Right lobe of liver (tissue), 6 donors: Measurements from ENCODE around the gene C6orf62. TPM values are rescaled to one million over a fixed set of nuclear protein-coding genes. Genes with fewer than 3 reads are reported as not detected.
"Not testable (repeated sequence)": the region's sequence is repeated elsewhere in the genome, so short reads cannot be mapped to it uniquely, and the experiment has no call there.

Source experiments
- ATAC-seq, 4 donors: fragments of 200-7000 bp; cut with Tn5 transposase; one replicate each; pipeline ENCODE4 v1.9.1; 2020; ENCODE audit warnings: mild to moderate bottlenecking in 4 of 4, moderate library complexity in 4 of 4
- DNase-seq, 3 donors: peaks; one replicate each; pipeline ENCODE4 v3.0.0-alpha.2; 2020
- H3K27ac ChIP-seq, 3 donors: fragments of 200-600 bp; one replicate each; pipeline ENCODE4 v1.8.0; 2022
- H3K27me3 ChIP-seq, 2 donors: fragments of 200-600 bp; one replicate each; pipeline ENCODE4 v1.8.0; 2022
- H3K36me3 ChIP-seq, 4 donors: fragments of 200-600 bp; sonication (generic) in 1 of 4; one replicate each; pipeline versions ENCODE4 v1.5.1 to v1.8.0; 2017 to 2022; ENCODE audit warnings: control low read depth in 1 of 4
- H3K4me1 ChIP-seq, 4 donors: fragments of 200-600 bp; sonication (generic) in 1 of 4; one replicate each; pipeline versions ENCODE4 v1.5.1 to v1.8.0; 2017 to 2022; ENCODE audit warnings: control low read depth in 1 of 4
- H3K4me3 ChIP-seq, 3 donors: fragments of 200-600 bp; one replicate each; pipeline ENCODE4 v1.8.0; 2022
- H3K9me3 ChIP-seq, 4 donors: fragments of 200-600 bp; sonication (generic) in 1 of 4; one replicate each; pipeline versions ENCODE4 v1.5.1 to v1.8.0; 2017 to 2022; ENCODE audit warnings: control low read depth in 1 of 4
- POLR2A ChIP-seq: fragments of 450-650 bp; IDR thresholded peaks from one replicate; pipeline ENCODE4 v1.6.1; 2017; ENCODE audit warnings: antibody characterized with exemption, mild to moderate bottlenecking
- WGBS: methylation state at CpG from one replicate; pipeline ENCODE4 v1.1.6; 2018; ENCODE audit warnings: low coverage, low lambda C conversion rate; ENCODE audit not compliant: insufficient coverage; ENCODE audit errors: missing lambda C conversion rate; 5-methylcytosine and 5-hydroxymethylcytosine counted together
- intact Hi-C, 2 donors: fragments of 100-400 bp; cut with DNase I; formaldehyde crosslinking; loops; one replicate each; pipeline versions ENCODE4 v1.11.2 to v1.14.1; 2022
- total RNA-seq, 6 experiments: library from RNA; depleted of rRNA in 2 of 6; stranded (reverse); fragments of >200 nt in 2 of 6; fragmentation: NEBNext Ultra II Directional in 3 of 6; extraction: Animal tissue kit (Norgen Biotek cat#: 25700) in 3 of 6; gene quantifications; one replicate each; pipeline versions ENCODE4 v1.1.0 to v1.2.4, GENCODE V29; 2016 to 2023
- TF ChIP-seq, protein P1 (sequence below), 4 donors: fragments of 200-600 bp in 3 of 4; fragments of 450-650 bp in 1 of 4; IDR thresholded peaks; one replicate each; pipeline versions ENCODE4 v1.5.1 to v1.8.0; 2016 to 2022; ENCODE audit warnings: antibody characterized with exemption in 4 of 4, mild to moderate bottlenecking in 2 of 4
- donor health status: DM: no; HTN: yes; CAD: no.
- donor health status: DM: no; HTN: no; CAD: no.
- donor health status: DM: no; HTN: no; CAD: no.
- donor health status: DM: no; HTN: yes; CAD: no.
- donor health status: DM: no; HTN: yes; CAD: no.

Gene C6orf62
- total RNA-seq, 6 experiments from 2014 or later, result 31.1 to 58.3 (median 48.7) TPM

DNA sequence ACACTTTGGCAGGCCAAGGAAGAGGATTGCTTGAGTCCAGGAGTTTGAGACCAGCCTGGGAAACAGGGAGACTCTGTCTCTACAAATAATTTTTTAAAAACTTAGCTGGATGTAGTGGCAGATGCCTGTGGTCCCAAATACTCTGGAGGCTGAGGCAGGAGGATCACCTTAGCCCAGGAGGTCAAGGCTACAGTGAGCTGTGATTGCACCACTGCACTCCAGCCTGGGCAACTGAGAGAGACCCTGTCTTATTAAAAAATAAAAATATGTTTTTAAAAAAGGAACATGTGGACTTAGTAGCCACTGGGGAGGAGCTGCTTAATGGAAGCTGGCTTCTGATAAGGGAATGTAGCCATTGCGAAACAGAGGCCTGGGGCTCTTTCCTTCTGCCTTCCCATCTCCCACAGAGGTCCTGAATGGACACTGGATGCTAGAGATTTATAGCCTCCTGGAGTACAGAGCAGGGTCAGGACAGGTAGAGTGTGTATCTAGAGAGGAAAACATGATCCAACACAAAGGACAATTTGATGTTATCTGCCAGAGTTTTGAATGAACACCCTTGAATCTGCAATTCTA is 34.1 kb upstream of the C6orf62 start:
- Histone ChIP-seq H3K4me3 (no peak overlapping the region), H3K36me3 (no peaks in the 10 kb centered on the region), H3K27ac (no peak overlapping the region), H3K4me1 (no peaks in the 10 kb centered on the region), H3K27me3 (no peaks in the 10 kb centered on the region), H3K9me3 (no peaks in the 10 kb centered on the region)
- ATAC-seq, result no peak
- intact Hi-C loops, result no loop called here
- DNase-seq, result no peak
- 55% methylated on average over 1 of the region's 1 CpG for WGBS
- TF ChIP-seq, protein P1, sequence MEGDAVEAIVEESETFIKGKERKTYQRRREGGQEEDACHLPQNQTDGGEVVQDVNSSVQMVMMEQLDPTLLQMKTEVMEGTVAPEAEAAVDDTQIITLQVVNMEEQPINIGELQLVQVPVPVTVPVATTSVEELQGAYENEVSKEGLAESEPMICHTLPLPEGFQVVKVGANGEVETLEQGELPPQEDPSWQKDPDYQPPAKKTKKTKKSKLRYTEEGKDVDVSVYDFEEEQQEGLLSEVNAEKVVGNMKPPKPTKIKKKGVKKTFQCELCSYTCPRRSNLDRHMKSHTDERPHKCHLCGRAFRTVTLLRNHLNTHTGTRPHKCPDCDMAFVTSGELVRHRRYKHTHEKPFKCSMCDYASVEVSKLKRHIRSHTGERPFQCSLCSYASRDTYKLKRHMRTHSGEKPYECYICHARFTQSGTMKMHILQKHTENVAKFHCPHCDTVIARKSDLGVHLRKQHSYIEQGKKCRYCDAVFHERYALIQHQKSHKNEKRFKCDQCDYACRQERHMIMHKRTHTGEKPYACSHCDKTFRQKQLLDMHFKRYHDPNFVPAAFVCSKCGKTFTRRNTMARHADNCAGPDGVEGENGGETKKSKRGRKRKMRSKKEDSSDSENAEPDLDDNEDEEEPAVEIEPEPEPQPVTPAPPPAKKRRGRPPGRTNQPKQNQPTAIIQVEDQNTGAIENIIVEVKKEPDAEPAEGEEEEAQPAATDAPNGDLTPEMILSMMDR (IDR thresholded peaks at IDR 0.05), result no peak
- TF ChIP-seq POLR2A, result no peak

DNA sequence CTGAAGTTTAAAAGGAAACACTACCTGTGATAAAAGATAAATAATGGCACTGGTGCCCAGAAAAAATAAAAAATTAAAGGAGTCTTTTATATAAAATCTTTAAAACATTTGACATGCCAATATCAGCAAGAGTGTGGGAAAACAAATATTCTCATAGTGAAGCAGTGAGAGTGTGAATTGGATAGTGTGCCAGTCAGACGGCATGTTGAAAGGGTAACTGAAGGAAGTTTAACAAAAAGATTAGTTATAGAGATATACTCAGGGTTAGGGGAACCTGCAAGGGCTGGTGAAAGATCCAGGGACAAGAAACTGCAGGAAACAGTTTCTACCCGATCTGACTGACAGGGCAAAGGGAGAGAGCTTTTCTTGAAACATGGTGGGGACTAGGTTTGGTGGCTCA is 33.5 kb upstream of the C6orf62 start:
- DNase-seq (no peak), ATAC-seq (no peak)
- intact Hi-C loops, result no loop called here
- Histone ChIP-seq H3K27me3 (no peaks in the 10 kb centered on the region), H3K4me1 (no peaks in the 10 kb centered on the region), H3K27ac (no peak overlapping the region), H3K36me3 (no peaks in the 10 kb centered on the region), H3K9me3 (no peaks in the 10 kb centered on the region), H3K4me3 (no peak overlapping the region)
- 54% methylated on average over 2 of the region's 2 CpGs for WGBS
- TF ChIP-seq POLR2A, result no peak
- TF ChIP-seq, protein P1 (IDR thresholded peaks at IDR 0.05), result no peak

DNA sequence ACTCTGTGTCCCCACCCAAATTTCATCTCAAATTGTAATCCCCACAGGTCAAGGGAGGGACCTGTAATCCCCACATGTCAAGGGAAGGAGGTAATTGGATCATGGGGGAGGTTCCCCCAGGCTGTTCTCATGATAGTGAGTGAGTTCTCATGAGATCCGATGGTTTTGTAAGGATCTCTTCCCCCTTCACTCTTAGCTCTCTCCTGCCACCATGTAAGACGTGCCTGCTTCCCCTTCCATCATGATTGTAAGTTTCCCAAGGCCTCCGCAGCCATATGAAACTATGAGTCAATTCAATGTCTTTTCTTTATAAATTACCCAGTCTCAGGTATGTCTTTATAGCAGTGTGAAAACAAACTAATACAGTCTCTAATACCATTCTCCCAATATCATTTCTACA is 31.9 kb upstream of the C6orf62 start:
- ATAC-seq, H3K9me3 ChIP-seq, H3K27me3 ChIP-seq, H3K4me3 ChIP-seq, DNase-seq, intact Hi-C loops, H3K36me3 ChIP-seq, H3K27ac ChIP-seq, H3K4me1 ChIP-seq: not testable (repeated sequence)
- WGBS, result 81% methylated on average over 3 of the region's 3 CpGs

DNA sequence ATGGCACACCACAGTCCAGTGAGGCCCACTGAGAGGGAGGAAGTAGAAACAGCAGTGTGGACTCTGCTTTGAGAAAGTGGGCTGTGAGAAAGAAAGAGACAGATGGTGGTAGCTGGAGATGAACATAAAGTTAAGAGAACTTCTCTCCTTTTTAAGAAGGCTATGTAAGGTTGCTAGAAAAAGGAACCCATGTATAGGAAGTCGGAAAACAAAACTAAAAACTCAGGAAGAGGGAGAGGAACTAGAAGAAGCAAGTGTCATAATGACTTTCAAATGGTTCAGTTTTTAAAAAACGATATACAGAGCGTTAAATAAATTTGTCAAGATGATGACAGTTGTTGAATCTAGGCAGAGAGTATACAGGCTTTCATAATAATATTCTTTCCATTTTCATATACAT is 30.3 kb upstream of the C6orf62 start:
- H3K27ac ChIP-seq, result no peak overlapping the region
- H3K4me1 ChIP-seq, result no peaks in the 10 kb centered on the region
- DNase-seq, result no peak
- intact Hi-C loops, result no loop called here
- TF ChIP-seq POLR2A, result no peak
- TF ChIP-seq, protein P1 (IDR thresholded peaks at IDR 0.05), result no peak
- no peaks in the 10 kb centered on the region for H3K27me3 ChIP-seq
- no peaks in the 10 kb centered on the region for H3K36me3 ChIP-seq
- no peaks in the 10 kb centered on the region for H3K9me3 ChIP-seq
- peak in 2 of 4 donors; percentile 18 to 55 for ATAC-seq
- 37% methylated on average over 3 of the region's 3 CpGs for WGBS
- H3K4me3 ChIP-seq, result no peak overlapping the region

DNA sequence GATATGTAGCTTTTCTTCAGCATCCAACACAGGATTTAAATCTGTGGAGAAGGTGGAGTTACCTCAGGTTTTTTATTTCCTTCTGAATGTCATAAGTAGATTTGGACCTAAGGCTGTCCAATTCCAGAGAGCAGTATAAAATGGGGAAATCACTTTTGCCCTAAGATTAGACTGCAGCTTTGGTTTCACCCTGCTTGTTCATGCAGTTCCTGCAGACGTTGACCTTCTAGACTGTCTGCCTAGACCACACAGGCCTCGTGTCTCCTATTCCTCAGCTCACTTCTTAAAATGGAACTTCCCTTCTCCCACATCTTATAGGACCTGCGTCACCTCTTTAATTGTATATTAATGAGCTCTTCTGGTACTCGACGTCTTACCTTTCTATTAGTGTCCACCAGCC is 26.0 kb upstream of the C6orf62 start:
- Histone ChIP-seq H3K4me1 (no peaks in the 10 kb centered on the region), H3K36me3 (no peaks in the 10 kb centered on the region), H3K4me3 (no peak overlapping the region), H3K9me3 (no peaks in the 10 kb centered on the region), H3K27ac (peak overlapping the region in 1 of 3 donors; percentile 8), H3K27me3 (no peaks in the 10 kb centered on the region)
- intact Hi-C loops, result no loop called here
- WGBS, result 62% methylated on average over 5 of the region's 5 CpGs
- ATAC-seq (peak; percentile 49 to 71 (median 60)), DNase-seq (no peak)
- no peak for TF ChIP-seq POLR2A
- TF ChIP-seq, protein P1 (IDR thresholded peaks at IDR 0.05), result no peak
